Chondrocyte (in vitro differentiated cells): ENCODE results near the gene EXOC3L2. TPM values are rescaled to one million over a fixed set of nuclear protein-coding genes. Genes with fewer than 3 reads are reported as not detected.
A peak's percentile ranks its signal among the peaks of the same experiment; 100 is the strongest.

Source experiments
- DNase-seq: peaks from one replicate; pipeline ENCODE4 v3.0.0; 2021; ENCODE audit warnings: mixed read lengths, low spot score
- H3K27ac Mint-ChIP-seq: one replicate; pipeline ENCODE4 v1.8.0; 2021; ENCODE audit warnings: mild to moderate bottlenecking, moderate library complexity, mixed read lengths; ENCODE audit not compliant: unreplicated experiment
- H3K27me3 Mint-ChIP-seq: 2 replicates; pipeline ENCODE4 v1.8.0; 2021; ENCODE audit warnings: low read depth, mixed read lengths
- H3K36me3 Mint-ChIP-seq: 2 replicates; pipeline ENCODE4 v1.8.0; 2021; ENCODE audit warnings: low read depth, mixed read lengths
- H3K4me1 Mint-ChIP-seq: 2 replicates; pipeline ENCODE4 v1.8.0; 2021; ENCODE audit warnings: low read depth, mild to moderate bottlenecking, mixed read lengths
- H3K4me3 Mint-ChIP-seq: one replicate; pipeline ENCODE4 v1.8.0; 2021; ENCODE audit warnings: mild to moderate bottlenecking, moderate library complexity, mixed read lengths; ENCODE audit not compliant: unreplicated experiment
- H3K9me3 Mint-ChIP-seq: 2 replicates; pipeline ENCODE4 v1.8.0; 2021; ENCODE audit warnings: low read depth, mixed read lengths
- CTCF ChIP-seq: fragments of 200-600 bp; sonication (generic); IDR thresholded peaks from 2 replicates; pipeline ENCODE4 v1.5.0; 2021; ENCODE audit warnings: antibody characterized with exemption, mild to moderate bottlenecking, moderate library complexity
- total RNA-seq: library from RNA; stranded (reverse); gene quantifications from 3 replicates; pipeline ENCODE4 v1.2.1, GENCODE V29; 2021

The EXOC3L2 gene
- total RNA-seq, 1 donor from 2014 or later: 0.37 TPM

GRCh38 chr19:45163156-45163555, 82.1 kb downstream of the EXOC3L2 start:
- Mint-ChIP-seq H3K4me1 (peaks cover 3% of the 10 kb centered on the region), H3K4me3 (no peak overlapping the region), H3K27me3 (peaks cover 4% of the 10 kb centered on the region), H3K27ac (no peak overlapping the region), H3K9me3 (no peaks in the 10 kb centered on the region), H3K36me3 (no peaks in the 10 kb centered on the region)
- no peak for TF ChIP-seq CTCF
- DNase-seq: no peak

- Mint-ChIP-seq H3K27me3 (peaks cover 4% of the 10 kb centered on the region), H3K9me3 (no peaks in the 10 kb centered on the region), H3K4me3 (no peak overlapping the region), H3K4me1 (peaks cover 3% of the 10 kb centered on the region), H3K36me3 (no peaks in the 10 kb centered on the region), H3K27ac (no peak overlapping the region)
- no peak for TF ChIP-seq CTCF
- DNase-seq: peak; percentile 93
These were observed 82.5 kb downstream of the EXOC3L2 start for GRCh38 chr19:45162608-45163143.

Other genes starting within 250 kb of the EXOC3L2 start
- 7.4 to 11.0 TPM (median 9.8 TPM) in 3 replicates for gene RELB, start 243.9 kb downstream of the EXOC3L2 start, total RNA-seq
- 43.4 to 63.6 TPM (median 49.1 TPM) in 3 replicates for gene CLASRP, start 206.4 kb downstream of the EXOC3L2 start, total RNA-seq
- 0.12 to 0.58 TPM (median 0.49 TPM) in 3 replicates for gene ZNF296, start 168.9 kb downstream of the EXOC3L2 start, total RNA-seq
- gene GEMIN7, start 166.1 kb downstream of the EXOC3L2 start, total RNA-seq: 14.7 to 21.7 TPM (median 17.8 TPM) in 3 replicates
- 23.9 to 30.2 TPM (median 24.0 TPM) in 3 replicates for gene PPP1R37, start 152.2 kb downstream of the EXOC3L2 start, total RNA-seq
- 0.10 to 0.13 TPM in 2 of 3 replicates, not detected in the other for gene NKPD1, start 84.4 kb downstream of the EXOC3L2 start, total RNA-seq
- gene TRAPPC6A, start 67.2 kb downstream of the EXOC3L2 start, total RNA-seq: 12.7 to 15.9 TPM (median 13.7 TPM) in 3 replicates
- 15.1 to 21.0 TPM (median 17.6 TPM) in 3 replicates for gene BLOC1S3, start 66.6 kb downstream of the EXOC3L2 start, total RNA-seq
- 36.5 to 54.7 TPM (median 46.3 TPM) in 3 replicates for gene MARK4, start 5.9 kb upstream of the EXOC3L2 start, total RNA-seq
- not detected in 3 replicates for gene CKM, start 77.5 kb upstream of the EXOC3L2 start, total RNA-seq
- 0.22 TPM in 1 of 3 replicates, not detected in the others for gene KLC3, start 95.3 kb upstream of the EXOC3L2 start, total RNA-seq
- gene ERCC2, start 125.2 kb upstream of the EXOC3L2 start, total RNA-seq: 29.6 to 38.0 TPM (median 32.5 TPM) in 3 replicates
- 67.2 to 111 TPM (median 110 TPM) in 3 replicates for gene PPP1R13L, start 159.7 kb upstream of the EXOC3L2 start, total RNA-seq
- gene POLR1G, start 161.2 kb upstream of the EXOC3L2 start, total RNA-seq: 7.3 to 10.4 TPM (median 9.6 TPM) in 3 replicates
- gene ERCC1, start 178.5 kb upstream of the EXOC3L2 start, total RNA-seq: 72.4 to 93.1 TPM (median 77.9 TPM) in 3 replicates
- gene FOSB, start 222.6 kb upstream of the EXOC3L2 start, total RNA-seq: 25.5 to 50.9 TPM (median 43.8 TPM) in 3 replicates